Transverse colon (tissue), 4 donors: Measurements from ENCODE around the gene CAPRIN1. TPM values are rescaled to one million over a fixed set of nuclear protein-coding genes. Genes with fewer than 3 reads are reported as not detected.

Experiments used
- DNase-seq: peaks from one replicate; pipeline ENCODE4 v3.0.0-alpha.2; 2019
- H3K27ac ChIP-seq, 4 donors: fragments of 200-600 bp; sonication (generic); 2 replicates each; pipeline ENCODE4 v1.5.1; 2016 to 2018; ENCODE audit warnings: inconsistent platforms in 4 of 4
- H3K27me3 ChIP-seq: fragments of 200-600 bp; sonication (generic); 2 replicates; pipeline ENCODE4 v1.5.1; 2017; ENCODE audit warnings: inconsistent platforms
- H3K36me3 ChIP-seq, 4 donors: fragments of 200-600 bp; sonication (generic); 2 replicates each; pipeline ENCODE4 v1.5.1; 2017 to 2019; ENCODE audit warnings: inconsistent platforms in 4 of 4
- H3K4me1 ChIP-seq, 4 donors: fragments of 200-600 bp; sonication (generic); 2 replicates each; pipeline ENCODE4 v1.5.1; 2017 to 2020; ENCODE audit warnings: inconsistent platforms in 4 of 4
- H3K4me3 ChIP-seq, 4 donors: fragments of 200-600 bp; sonication (generic); 1 replicate in 1 of 4; 2 replicates in 3 of 4; pipeline versions ENCODE4 v1.5.1 to v1.6.1; 2017 to 2019; ENCODE audit warnings: inconsistent platforms in 4 of 4
- H3K9me3 ChIP-seq, 2 donors: fragments of 200-600 bp; sonication (generic); 2 replicates each; pipeline ENCODE4 v1.5.1; 2017 to 2019; ENCODE audit warnings: inconsistent platforms in 2 of 2
- EP300 ChIP-seq: sonication (generic); formaldehyde crosslinking; IDR thresholded peaks from one replicate; pipeline ENCODE4 v1.6.1; 2017; ENCODE audit warnings: antibody characterized with exemption, low read depth
- POLR2A ChIP-seq: fragments of 450-650 bp; IDR thresholded peaks from one replicate; pipeline ENCODE4 v1.6.1; 2016; ENCODE audit warnings: antibody characterized with exemption, mild to moderate bottlenecking, moderate library complexity
- POLR2AphosphoS5 ChIP-seq, 3 donors: sonication (generic); formaldehyde crosslinking; IDR thresholded peaks; one replicate each; pipeline ENCODE4 v1.6.1; 2016; ENCODE audit warnings: antibody characterized with exemption in 3 of 3
- WGBS, 2 donors: methylation state at CpG; one replicate each; pipeline ENCODE4 v1.1.5; 2018; ENCODE audit warnings: low coverage in 1 of 2; 5-methylcytosine and 5-hydroxymethylcytosine counted together
- in situ Hi-C, 4 donors: fragments of 200-750 bp; cut with MboI; loops; one replicate each; pipeline versions ENCODE4 v1.15.0 to v1.15.1; 2017; ENCODE audit warnings: low sequenced_read_pairs in 3 of 4, low pct_ligation_motif_present in 1 of 4, low pct_unique_long_range_greater_than_20kb in 1 of 4
- intact Hi-C: fragments of 100-400 bp; cut with DNase I; formaldehyde crosslinking; loops from one replicate; pipeline ENCODE4 v1.15.1; 2023; ENCODE audit warnings: low total_unique reads
- total RNA-seq, 4 donors: library from RNA; depleted of rRNA; stranded (reverse); fragments of >200 nt; gene quantifications; one replicate each; pipeline ENCODE4 v1.1.0, GENCODE V29; 2016
- TF ChIP-seq, protein P1 (sequence below), 5 experiments: fragments of 200-600 bp in 3 of 5; fragments of 450-650 bp in 2 of 5; sonication (generic) in 3 of 5; IDR thresholded peaks; 1 replicate in 2 of 5; 2 replicates in 3 of 5; pipeline ENCODE4 v1.5.1; 2016 to 2017; ENCODE audit warnings: antibody characterized with exemption in 5 of 5, inconsistent platforms in 3 of 5, mild to moderate bottlenecking in 2 of 5, moderate library complexity in 1 of 5

The CAPRIN1 gene
- total RNA-seq, 4 donors from 2014 or later, result 129 to 163 (median 152) TPM

DNA sequence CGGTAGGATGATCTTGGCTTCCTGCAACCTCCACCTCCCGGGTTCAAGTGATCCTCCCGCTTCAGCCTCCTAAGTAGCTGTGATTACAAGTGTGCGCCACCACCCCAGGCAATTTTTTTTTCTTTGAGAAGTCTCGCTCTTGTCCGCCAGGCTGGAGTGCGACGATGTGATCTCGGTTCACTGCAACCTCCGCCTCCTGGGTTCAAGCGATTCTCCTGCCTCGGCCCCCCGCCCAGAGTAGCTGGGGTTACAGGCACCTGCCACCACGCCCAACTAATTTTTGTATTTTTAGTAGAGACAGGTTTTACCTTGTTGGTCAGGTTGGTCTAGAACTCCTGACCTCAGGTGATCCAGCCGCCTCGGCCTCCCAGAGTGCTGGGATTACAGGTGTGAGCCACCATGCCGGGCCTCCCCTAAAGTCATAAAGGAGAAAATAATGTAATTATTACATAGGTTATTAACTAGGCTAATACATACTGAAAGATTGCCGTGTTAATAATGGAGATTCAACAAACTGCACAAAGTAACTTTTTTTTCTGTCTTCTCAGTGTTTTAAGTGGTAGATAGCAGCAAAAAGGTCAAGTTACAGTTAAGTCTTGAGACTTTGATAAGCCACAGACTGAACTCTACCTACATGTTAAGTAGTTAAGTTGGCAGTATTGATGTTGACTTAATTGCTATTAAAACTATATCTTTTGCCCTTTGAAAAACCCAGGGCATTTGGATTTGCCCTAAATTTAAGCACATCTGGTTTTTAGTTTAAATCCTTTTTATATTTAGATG, 3.9 kb downstream of the CAPRIN1 start:
- no peak overlapping the region for H3K27ac ChIP-seq
- peaks cover 27 to 70% (median 50%) of the 10 kb centered on the region in 4 donors for H3K4me1 ChIP-seq
- H3K36me3 ChIP-seq, result peaks cover 0 to 5% (median 0%) of the 10 kb centered on the region in 4 donors
- no peaks in the 10 kb centered on the region for H3K27me3 ChIP-seq
- in situ Hi-C loops, result loop anchor here in 3 of 4 donors (10.0 kb wide), 2 partner anchors 49 to 61 kb away; partner anchors contain the start of gene NAT10 (in 2 of the 3)
- TF ChIP-seq, protein P1, sequence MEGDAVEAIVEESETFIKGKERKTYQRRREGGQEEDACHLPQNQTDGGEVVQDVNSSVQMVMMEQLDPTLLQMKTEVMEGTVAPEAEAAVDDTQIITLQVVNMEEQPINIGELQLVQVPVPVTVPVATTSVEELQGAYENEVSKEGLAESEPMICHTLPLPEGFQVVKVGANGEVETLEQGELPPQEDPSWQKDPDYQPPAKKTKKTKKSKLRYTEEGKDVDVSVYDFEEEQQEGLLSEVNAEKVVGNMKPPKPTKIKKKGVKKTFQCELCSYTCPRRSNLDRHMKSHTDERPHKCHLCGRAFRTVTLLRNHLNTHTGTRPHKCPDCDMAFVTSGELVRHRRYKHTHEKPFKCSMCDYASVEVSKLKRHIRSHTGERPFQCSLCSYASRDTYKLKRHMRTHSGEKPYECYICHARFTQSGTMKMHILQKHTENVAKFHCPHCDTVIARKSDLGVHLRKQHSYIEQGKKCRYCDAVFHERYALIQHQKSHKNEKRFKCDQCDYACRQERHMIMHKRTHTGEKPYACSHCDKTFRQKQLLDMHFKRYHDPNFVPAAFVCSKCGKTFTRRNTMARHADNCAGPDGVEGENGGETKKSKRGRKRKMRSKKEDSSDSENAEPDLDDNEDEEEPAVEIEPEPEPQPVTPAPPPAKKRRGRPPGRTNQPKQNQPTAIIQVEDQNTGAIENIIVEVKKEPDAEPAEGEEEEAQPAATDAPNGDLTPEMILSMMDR (IDR thresholded peaks at IDR 0.05), result no peak
- no peak for TF ChIP-seq POLR2A
- TF ChIP-seq EP300, result no peak
- no peak for TF ChIP-seq POLR2AphosphoS5 (IDR thresholded peaks at IDR 0.05)
- H3K4me3 ChIP-seq, result no peak overlapping the region
- DNase-seq, result no peak
- 67 to 88% methylated on average over 1 to 18 of the region's 18 CpGs for WGBS, 2 donors
- intact Hi-C loops, result no loop called here
- H3K9me3 ChIP-seq, result no peaks in the 10 kb centered on the region

DNA sequence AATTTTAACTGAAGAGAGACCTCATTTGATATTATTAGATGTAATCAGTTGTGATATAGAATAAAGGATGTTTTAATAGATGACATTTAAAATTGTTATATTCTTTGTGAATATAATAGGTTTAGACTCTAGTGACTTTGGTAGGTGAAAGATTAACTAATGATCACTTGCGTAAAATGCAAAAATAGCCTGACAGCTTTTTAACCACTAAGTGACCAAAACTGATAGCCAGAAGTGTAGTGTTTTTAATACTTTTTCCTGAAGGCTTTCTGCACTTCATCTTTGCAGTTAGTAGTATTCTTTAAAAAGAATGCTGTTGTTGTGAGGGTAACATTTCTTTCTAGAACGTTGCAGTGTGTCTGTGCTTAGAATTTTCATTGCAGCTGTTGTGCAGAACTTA, 5.1 kb downstream of the CAPRIN1 start:
- Histone ChIP-seq H3K36me3 (peaks cover 0 to 14% (median 0%) of the 10 kb centered on the region in 4 donors), H3K27me3 (no peaks in the 10 kb centered on the region), H3K9me3 (no peaks in the 10 kb centered on the region), H3K4me3 (no peak overlapping the region), H3K27ac (no peak overlapping the region), H3K4me1 (peaks cover 23 to 74% (median 44%) of the 10 kb centered on the region in 4 donors)
- TF ChIP-seq POLR2AphosphoS5 (IDR thresholded peaks at IDR 0.05) (no peak), POLR2A (no peak), EP300 (no peak)
- TF ChIP-seq, protein P1 (IDR thresholded peaks at IDR 0.05), result no peak
- intact Hi-C loops, result no loop called here
- DNase-seq, result no peak
- in situ Hi-C loops, result loop anchor here in 3 of 4 donors (10.0 kb wide), 2 partner anchors 48 to 62 kb away; partner anchors contain the start of gene NAT10 (in 2 of the 3)
- WGBS, 2 donors, result 7 to 15% methylated on average over 2 of the region's 2 CpGs

DNA sequence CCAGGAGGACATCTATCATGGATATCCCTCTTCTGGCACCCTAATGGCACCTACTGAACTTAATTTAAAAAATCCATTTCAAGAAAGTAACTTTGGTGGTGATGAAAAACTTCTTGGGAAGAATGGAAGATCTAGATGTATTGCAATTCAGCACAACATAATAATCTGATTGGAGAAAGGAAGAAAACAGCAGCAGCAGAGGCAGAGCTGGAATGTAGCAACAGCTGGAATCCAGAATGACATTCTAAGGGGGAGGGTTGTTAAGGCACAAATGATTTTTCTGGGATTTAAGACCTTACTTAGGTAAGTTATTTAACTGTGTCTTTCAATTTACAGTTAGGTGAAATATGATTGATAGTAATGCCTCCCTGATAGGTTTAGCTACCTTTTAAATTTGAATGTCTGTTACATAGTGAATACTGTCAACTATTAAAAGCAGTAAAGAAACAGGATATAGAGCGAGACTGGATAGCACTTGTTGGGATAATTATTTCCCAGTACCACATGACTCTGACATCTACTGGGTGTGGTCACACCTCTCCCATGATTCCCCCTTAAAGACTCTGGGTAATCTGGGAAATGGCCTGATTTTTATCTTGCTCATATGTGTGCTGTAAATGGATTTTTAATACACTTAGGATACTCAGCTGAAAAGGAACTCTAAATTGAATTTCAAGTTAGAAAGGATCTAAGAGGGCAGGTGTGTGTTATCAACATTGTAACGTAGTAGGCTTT, 11.7 kb downstream of the CAPRIN1 start:
- peaks cover 0 to 9% (median 0%) of the 10 kb centered on the region in 4 donors for H3K36me3 ChIP-seq
- no peak overlapping the region for H3K27ac ChIP-seq
- WGBS, 2 donors, result 59 to 76% methylated on average over 2 of the region's 2 CpGs
- H3K9me3 ChIP-seq, result no peaks in the 10 kb centered on the region
- TF ChIP-seq POLR2A (no peak), EP300 (no peak), POLR2AphosphoS5 (IDR thresholded peaks at IDR 0.05) (no peak)
- TF ChIP-seq, protein P1 (IDR thresholded peaks at IDR 0.05), result no peak
- H3K27me3 ChIP-seq, result no peaks in the 10 kb centered on the region
- no peak for DNase-seq
- intact Hi-C loops (no loop called here), in situ Hi-C loops (no loop called here)
- H3K4me3 ChIP-seq, result no peak overlapping the region
- peaks cover 13 to 85% (median 38%) of the 10 kb centered on the region in 4 donors for H3K4me1 ChIP-seq

DNA sequence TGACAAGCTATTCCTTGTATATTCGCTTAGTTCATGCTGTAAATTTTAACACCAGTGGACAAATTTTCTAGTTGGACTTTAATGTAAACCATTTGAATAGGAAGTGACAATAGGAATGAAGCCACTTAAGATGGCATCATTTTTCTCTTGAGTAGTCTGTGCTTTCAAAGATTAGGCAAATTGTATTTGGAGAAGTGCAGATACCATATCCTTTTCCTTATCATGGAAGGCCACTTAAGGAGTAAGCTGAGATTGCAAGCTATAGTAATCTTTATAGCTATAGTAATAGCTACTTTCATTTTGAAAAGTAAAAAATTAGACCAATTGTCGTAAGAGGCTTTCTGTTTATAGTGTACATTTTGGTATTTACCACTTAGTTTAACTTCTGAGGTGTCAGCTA, 12.8 kb downstream of the CAPRIN1 start:
- in situ Hi-C loops (no loop called here), intact Hi-C loops (no loop called here)
- Histone ChIP-seq H3K27ac (no peak overlapping the region), H3K4me1 (peaks cover 13 to 80% (median 35%) of the 10 kb centered on the region in 4 donors), H3K36me3 (peaks cover 0 to 9% (median 0%) of the 10 kb centered on the region in 4 donors), H3K4me3 (no peak overlapping the region), H3K27me3 (no peaks in the 10 kb centered on the region), H3K9me3 (no peaks in the 10 kb centered on the region)
- WGBS, 2 donors, result 72 to 81% methylated on average over 2 of the region's 2 CpGs
- DNase-seq, result no peak
- TF ChIP-seq EP300, result no peak
- TF ChIP-seq, protein P1 (IDR thresholded peaks at IDR 0.05), result no peak
- no peak for TF ChIP-seq POLR2AphosphoS5 (IDR thresholded peaks at IDR 0.05)
- no peak for TF ChIP-seq POLR2A
